Thymus (tissue), 11 donors: Measurements from ENCODE around the gene NOL4L. TPM values are rescaled to one million over a fixed set of nuclear protein-coding genes. Genes with fewer than 3 reads are reported as not detected.
"Not testable (repeated sequence)": the region's sequence is repeated elsewhere in the genome, so short reads cannot be mapped to it uniquely, and the experiment has no call there.

Source experiments
- DNase-seq, 9 donors: peaks; one replicate each; pipeline ENCODE4 v3.0.0-alpha.2; 2013; ENCODE audit warnings: low spot score in 9 of 9, low read depth in 6 of 9, missing footprints in 1 of 9
- H3K27ac ChIP-seq, 2 donors: one replicate each; pipeline ENCODE4 v1.5.1; 2013; ENCODE audit warnings: control low read depth in 1 of 2, low read depth in 1 of 2, low read length in 1 of 2, mild to moderate bottlenecking in 1 of 2, moderate library complexity in 1 of 2
- H3K27me3 ChIP-seq, 2 donors: one replicate each; pipeline ENCODE4 v1.5.1; 2013; ENCODE audit warnings: low read length in 1 of 2; ENCODE audit not compliant: control insufficient read depth in 2 of 2, insufficient read depth in 1 of 2
- H3K36me3 ChIP-seq, 2 donors: one replicate each; pipeline ENCODE4 v1.5.1; 2013; ENCODE audit warnings: low read length in 1 of 2, mild to moderate bottlenecking in 1 of 2, moderate library complexity in 1 of 2; ENCODE audit not compliant: control insufficient read depth in 2 of 2, insufficient read depth in 2 of 2
- H3K4me1 ChIP-seq, 2 donors: one replicate each; pipeline ENCODE4 v1.5.1; 2013; ENCODE audit warnings: low read length in 2 of 2; ENCODE audit not compliant: control insufficient read depth in 2 of 2, insufficient read depth in 2 of 2
- H3K4me3 ChIP-seq, 2 donors: one replicate each; pipeline ENCODE4 v1.5.1; 2013; ENCODE audit warnings: low read length in 2 of 2, control low read depth in 1 of 2, mild to moderate bottlenecking in 1 of 2
- H3K9me3 ChIP-seq, 2 donors: one replicate each; pipeline ENCODE4 v1.5.1; 2013; ENCODE audit warnings: low read length in 1 of 2, mild to moderate bottlenecking in 1 of 2; ENCODE audit not compliant: control insufficient read depth in 2 of 2, insufficient read depth in 1 of 2
- WGBS: extraction: QIAGEN DNeasy Blood & Tissue Kit; methylation state at CpG from one replicate; pipeline ENCODE4 v1.1.7; 2013; 5-methylcytosine and 5-hydroxymethylcytosine counted together
- polyA plus RNA-seq: library from polyadenylated mRNA; stranded (reverse); fragments of 200-250 nt; gene quantifications from one replicate; pipeline ENCODE4 v1.2.3, GENCODE V29; 2013
- total RNA-seq: library from RNA; stranded (reverse); fragments of 120-200 nt; gene quantifications from one replicate; pipeline ENCODE4 v1.2.4, GENCODE V29; 2013
- donor health status: healthy.

NOL4L gene
- total and polyA plus RNA-seq, 2 donors: 12.4 to 14.1 TPM

GRCh38 chr20:32495217-32495565 lies 89.9 kb downstream of the NOL4L start:
- Histone ChIP-seq H3K4me1 (peaks cover 4 to 16% of the 10 kb centered on the region in 2 donors), H3K36me3 (peaks cover 49 to 53% of the 10 kb centered on the region in 2 donors), H3K9me3 (no peaks in the 10 kb centered on the region), H3K27me3 (no peaks in the 10 kb centered on the region), H3K4me3 (no peak overlapping the region), H3K27ac (no peak overlapping the region)
- WGBS: 99% methylated on average over 8 of the region's 8 CpGs
- DNase-seq: no peak

GRCh38 chr20:32494483-32495216 lies 90.5 kb downstream of the NOL4L start:
- WGBS: 97% methylated on average over 11 of the region's 11 CpGs
- Histone ChIP-seq H3K36me3 (peaks cover 46 to 53% of the 10 kb centered on the region in 2 donors), H3K4me3 (no peak overlapping the region), H3K4me1 (peaks cover 4 to 16% of the 10 kb centered on the region in 2 donors), H3K27me3 (no peaks in the 10 kb centered on the region), H3K27ac (no peak overlapping the region), H3K9me3 (peaks cover 0 to under 1% of the 10 kb centered on the region in 2 donors)
- no peak for DNase-seq

GRCh38 chr20:32493356-32493755 lies 91.8 kb downstream of the NOL4L start:
- no peaks in the 10 kb centered on the region for H3K27me3 ChIP-seq
- WGBS: 99% methylated on average over 10 of the region's 10 CpGs
- H3K36me3 ChIP-seq: peaks cover 46 to 50% of the 10 kb centered on the region in 2 donors
- no peak overlapping the region for H3K27ac ChIP-seq
- DNase-seq: no peak
- H3K4me1 ChIP-seq: peaks cover 4 to 16% of the 10 kb centered on the region in 2 donors
- H3K4me3 ChIP-seq: no peak overlapping the region
- H3K9me3 ChIP-seq: peaks cover 0 to 6% of the 10 kb centered on the region in 2 donors

GRCh38 chr20:32491764-32492151 lies 93.4 kb downstream of the NOL4L start:
- not testable (repeated sequence) for H3K4me1 ChIP-seq, H3K4me3 ChIP-seq, DNase-seq, H3K27me3 ChIP-seq, H3K9me3 ChIP-seq, H3K27ac ChIP-seq
- WGBS: 99% methylated on average over 3 of the region's 3 CpGs
- H3K36me3 ChIP-seq: peaks cover 39% of the 10 kb centered on the region in 2 donors

GRCh38 chr20:32490942-32491763 lies 94.0 kb downstream of the NOL4L start:
- no peak overlapping the region for H3K4me3 ChIP-seq
- DNase-seq: no peak
- peaks cover 39 to 44% of the 10 kb centered on the region in 2 donors for H3K36me3 ChIP-seq
- H3K4me1 ChIP-seq: peaks cover 0 to 8% of the 10 kb centered on the region in 2 donors
- no peak overlapping the region for H3K27ac ChIP-seq
- no peaks in the 10 kb centered on the region for H3K27me3 ChIP-seq
- WGBS: 97% methylated on average over 14 of the region's 14 CpGs
- H3K9me3 ChIP-seq: peaks cover 0 to 6% of the 10 kb centered on the region in 2 donors

GRCh38 chr20:32488066-32488838 lies 96.9 kb downstream of the NOL4L start:
- Histone ChIP-seq H3K4me3 (no peak overlapping the region), H3K27ac (no peak overlapping the region), H3K9me3 (peaks cover 0 to 6% of the 10 kb centered on the region in 2 donors), H3K27me3 (no peaks in the 10 kb centered on the region), H3K36me3 (peaks cover 24 to 30% of the 10 kb centered on the region in 2 donors), H3K4me1 (peaks cover 3 to 24% of the 10 kb centered on the region in 2 donors)
- 98% methylated on average over 7 of the region's 7 CpGs for WGBS
- no peak for DNase-seq

- no peak overlapping the region for H3K27ac ChIP-seq
- no peak for DNase-seq
- peaks cover 6 to 23% of the 10 kb centered on the region in 2 donors for H3K4me1 ChIP-seq
- H3K36me3 ChIP-seq: peaks cover 16 to 21% of the 10 kb centered on the region in 2 donors
- H3K9me3 ChIP-seq: peaks cover 0 to 6% of the 10 kb centered on the region in 2 donors
- no peak overlapping the region for H3K4me3 ChIP-seq
- H3K27me3 ChIP-seq: peaks cover 0 to 3% of the 10 kb centered on the region in 2 donors
- WGBS: 98% methylated on average over 3 of the region's 3 CpGs
Measured at GRCh38 chr20:32487381-32487780, 97.8 kb downstream of the NOL4L start.

- no peak for DNase-seq
- Histone ChIP-seq H3K27ac (peak overlapping the region; percentile 1 to 86), H3K4me1 (peaks cover 14 to 37% of the 10 kb centered on the region in 2 donors)
Measured at GRCh38 chr20:32485770-32486478, 99.2 kb downstream of the NOL4L start.

More at GRCh38 chr20:32485770-32486478, 99.2 kb downstream of the NOL4L start:
- no peak overlapping the region for H3K4me3 ChIP-seq
- 83% methylated on average over 5 of the region's 5 CpGs for WGBS
- H3K9me3 ChIP-seq: peaks cover 0 to 6% of the 10 kb centered on the region in 2 donors
- peaks cover 12% of the 10 kb centered on the region in 2 donors for H3K36me3 ChIP-seq
- H3K27me3 ChIP-seq: peaks cover 0 to 5% of the 10 kb centered on the region in 2 donors
